HepG2 (cell line): ENCODE data around the gene INTS14. TPM values are rescaled to one million over a fixed set of nuclear protein-coding genes. Genes with fewer than 3 reads are reported as not detected.
A peak's percentile ranks its signal among the peaks of the same experiment; 100 is the strongest.

Source experiments
- DR1 ChIP-seq: sonication (generic); formaldehyde crosslinking; IDR thresholded peaks from 2 replicates; pipeline ENCODE4 v1.8.0; 2021; ENCODE audit warnings: mild to moderate bottlenecking, missing genetic modification reagents, inconsistent platforms
- MXD4 ChIP-seq: IDR thresholded peaks from 2 replicates; pipeline ENCODE4 v1.6.1; 2016; ENCODE audit warnings: mild to moderate bottlenecking, missing biosample characterization, missing genetic modification reagents
- NFKB2 ChIP-seq: sonication (generic); formaldehyde crosslinking; IDR thresholded peaks from 2 replicates; pipeline ENCODE4 v1.4.0; 2020; ENCODE audit warnings: missing genetic modification reagents, borderline replicate concordance
- NR1H2 ChIP-seq: sonication (generic); formaldehyde crosslinking; IDR thresholded peaks from 2 replicates; pipeline ENCODE4 v1.8.1; 2022; ENCODE audit warnings: low read depth, missing genetic modification reagents, borderline replicate concordance
- NR3C1 ChIP-seq: sonication (generic); formaldehyde crosslinking; IDR thresholded peaks from 2 replicates; pipeline ENCODE4 v1.4.0; 2020; ENCODE audit warnings: missing genetic modification reagents
- RAD51 ChIP-seq: fragments of 450-650 bp; IDR thresholded peaks from 2 replicates; pipeline ENCODE4 v1.6.1; 2016; ENCODE audit warnings: borderline replicate concordance
- SIX1 ChIP-seq: sonication (generic); formaldehyde crosslinking; IDR thresholded peaks from 2 replicates; pipeline ENCODE4 v1.4.0; 2020; ENCODE audit warnings: missing genetic modification reagents, borderline replicate concordance
- SOX5 ChIP-seq: IDR thresholded peaks from 2 replicates; pipeline ENCODE4 v1.6.1; 2016; ENCODE audit warnings: borderline replicate concordance
- THRA ChIP-seq: sonication (generic); formaldehyde crosslinking; IDR thresholded peaks from 2 replicates; pipeline ENCODE4 v1.4.0; 2020; ENCODE audit warnings: missing genetic modification reagents, borderline replicate concordance
- ZNF136 ChIP-seq: sonication (generic); formaldehyde crosslinking; IDR thresholded peaks from 2 replicates; pipeline ENCODE4 v1.8.1; 2022; ENCODE audit warnings: low read depth, mild to moderate bottlenecking, moderate library complexity, missing genetic modification reagents
- ZNF235 ChIP-seq: sonication (generic); formaldehyde crosslinking; IDR thresholded peaks from 2 replicates; pipeline ENCODE4 v1.8.1; 2023; ENCODE audit warnings: mild to moderate bottlenecking, missing genetic modification reagents, borderline replicate concordance
- ZNF644 ChIP-seq: IDR thresholded peaks from 2 replicates; pipeline ENCODE4 v1.6.1; 2016; ENCODE audit warnings: low read depth
- ZNF704 ChIP-seq: sonication (generic); formaldehyde crosslinking; IDR thresholded peaks from 2 replicates; pipeline ENCODE4 v1.8.1; 2023; ENCODE audit warnings: mild to moderate bottlenecking, inconsistent platforms, moderate library complexity, missing genetic modification reagents, borderline replicate concordance
- ZNF709 ChIP-seq: sonication (generic); formaldehyde crosslinking; IDR thresholded peaks from 2 replicates; pipeline ENCODE4 v1.5.0; 2020; ENCODE audit warnings: mild to moderate bottlenecking, missing genetic modification reagents
- ZNF772 ChIP-seq: sonication (generic); formaldehyde crosslinking; IDR thresholded peaks from 2 replicates; pipeline ENCODE4 v1.5.0; 2020; ENCODE audit warnings: mild to moderate bottlenecking, missing genetic modification reagents
- ZSCAN21 ChIP-seq: sonication (generic); formaldehyde crosslinking; IDR thresholded peaks from 2 replicates; pipeline ENCODE4 v1.8.0; 2022; ENCODE audit warnings: mild to moderate bottlenecking, missing genetic modification reagents, moderate library complexity, borderline replicate concordance
- polyA plus RNA-seq, 8 experiments: library from polyadenylated mRNA; depleted of rRNA in 3 of 8; stranded (reverse) in 7 of 8; unstranded in 1 of 8; fragments of >200 nt; fragmentation: Illumina TruSeq in 4 of 8; extraction: Trizol in 4 of 8; gene quantifications; 2 replicates each; pipeline versions ENCODE4 v1.2.1 to v1.2.3, GENCODE V29; 2011 to 2016; ENCODE audit warnings: low read depth in 4 of 8, missing spikeins in 1 of 8, mixed read lengths in 1 of 8; ENCODE audit not compliant: insufficient read depth in 1 of 8
- total RNA-seq, 5 experiments: library from RNA; depleted of rRNA; stranded (reverse); fragments of >200 nt; fragmentation: Illumina TruSeq; extraction: Trizol; gene quantifications; 2 replicates each; pipeline ENCODE4 v1.2.3, GENCODE V29; 2016; ENCODE audit warnings: low read depth in 1 of 5
- TF ChIP-seq, protein P1 (sequence below): sonication (generic); formaldehyde crosslinking; IDR thresholded peaks from 2 replicates; pipeline ENCODE4; 2020; ENCODE audit warnings: missing genetic modification reagents, mild to moderate bottlenecking, borderline replicate concordance
- TF ChIP-seq, protein P2 (sequence below): sonication (generic); formaldehyde crosslinking; conservative IDR thresholded peaks from 2 replicates; pipeline ENCODE4 v1.5.0; 2020; ENCODE audit warnings: missing genetic modification reagents
- TF ChIP-seq, protein P3 (sequence below), 2 experiments: sonication (generic) in 1 of 2; formaldehyde crosslinking in 1 of 2; IDR thresholded peaks; 2 replicates each; pipeline versions ENCODE4 v1.4.0 to v1.6.1; 2018 to 2020; ENCODE audit warnings: missing genetic modification reagents in 2 of 2, borderline replicate concordance in 1 of 2, low read depth in 1 of 2, mild to moderate bottlenecking in 1 of 2, missing biosample characterization in 1 of 2

The INTS14 gene
- total and polyA plus RNA-seq, 2 of the 13 experiments (the other 11 are each of a cell fraction or from before 2014, with no cell fraction given), result 41.4 to 52.0 TPM

- TF ChIP-seq, protein P1, sequence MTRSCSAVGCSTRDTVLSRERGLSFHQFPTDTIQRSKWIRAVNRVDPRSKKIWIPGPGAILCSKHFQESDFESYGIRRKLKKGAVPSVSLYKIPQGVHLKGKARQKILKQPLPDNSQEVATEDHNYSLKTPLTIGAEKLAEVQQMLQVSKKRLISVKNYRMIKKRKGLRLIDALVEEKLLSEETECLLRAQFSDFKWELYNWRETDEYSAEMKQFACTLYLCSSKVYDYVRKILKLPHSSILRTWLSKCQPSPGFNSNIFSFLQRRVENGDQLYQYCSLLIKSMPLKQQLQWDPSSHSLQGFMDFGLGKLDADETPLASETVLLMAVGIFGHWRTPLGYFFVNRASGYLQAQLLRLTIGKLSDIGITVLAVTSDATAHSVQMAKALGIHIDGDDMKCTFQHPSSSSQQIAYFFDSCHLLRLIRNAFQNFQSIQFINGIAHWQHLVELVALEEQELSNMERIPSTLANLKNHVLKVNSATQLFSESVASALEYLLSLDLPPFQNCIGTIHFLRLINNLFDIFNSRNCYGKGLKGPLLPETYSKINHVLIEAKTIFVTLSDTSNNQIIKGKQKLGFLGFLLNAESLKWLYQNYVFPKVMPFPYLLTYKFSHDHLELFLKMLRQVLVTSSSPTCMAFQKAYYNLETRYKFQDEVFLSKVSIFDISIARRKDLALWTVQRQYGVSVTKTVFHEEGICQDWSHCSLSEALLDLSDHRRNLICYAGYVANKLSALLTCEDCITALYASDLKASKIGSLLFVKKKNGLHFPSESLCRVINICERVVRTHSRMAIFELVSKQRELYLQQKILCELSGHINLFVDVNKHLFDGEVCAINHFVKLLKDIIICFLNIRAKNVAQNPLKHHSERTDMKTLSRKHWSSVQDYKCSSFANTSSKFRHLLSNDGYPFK (CRISPR knock-in tag), result peak; percentile 79; the same call in 1 of the 2 replicates
- TF ChIP-seq DR1 (CRISPR knock-in tag), result peak; percentile 86
- peak; percentile 84; the same call in 1 of the 2 replicates for TF ChIP-seq NFKB2 (CRISPR knock-in tag)
- TF ChIP-seq ZNF235 (CRISPR knock-in tag), result peak; percentile 35; the same call in 1 of the 2 replicates
- TF ChIP-seq NR3C1 (CRISPR knock-in tag), result no peak
- TF ChIP-seq ZSCAN21 (CRISPR knock-in tag), result peak; percentile 91
- peak; percentile 88 for TF ChIP-seq ZNF772 (CRISPR knock-in tag)
- TF ChIP-seq, protein P2, sequence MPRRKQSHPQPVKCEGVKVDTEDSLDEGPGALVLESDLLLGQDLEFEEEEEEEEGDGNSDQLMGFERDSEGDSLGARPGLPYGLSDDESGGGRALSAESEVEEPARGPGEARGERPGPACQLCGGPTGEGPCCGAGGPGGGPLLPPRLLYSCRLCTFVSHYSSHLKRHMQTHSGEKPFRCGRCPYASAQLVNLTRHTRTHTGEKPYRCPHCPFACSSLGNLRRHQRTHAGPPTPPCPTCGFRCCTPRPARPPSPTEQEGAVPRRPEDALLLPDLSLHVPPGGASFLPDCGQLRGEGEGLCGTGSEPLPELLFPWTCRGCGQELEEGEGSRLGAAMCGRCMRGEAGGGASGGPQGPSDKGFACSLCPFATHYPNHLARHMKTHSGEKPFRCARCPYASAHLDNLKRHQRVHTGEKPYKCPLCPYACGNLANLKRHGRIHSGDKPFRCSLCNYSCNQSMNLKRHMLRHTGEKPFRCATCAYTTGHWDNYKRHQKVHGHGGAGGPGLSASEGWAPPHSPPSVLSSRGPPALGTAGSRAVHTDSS, result no peak; the same call in 1 of the 2 replicates
- peak; percentile 88; the same call in 1 of the 2 replicates for TF ChIP-seq ZNF136 (CRISPR knock-in tag)
- peak; percentile 41; the same call in 1 of the 2 replicates for TF ChIP-seq ZNF644 (CRISPR knock-in tag)
- TF ChIP-seq NR1H2 (CRISPR knock-in tag), result no peak
- peak; percentile 86 for TF ChIP-seq THRA
- TF ChIP-seq, protein P3, sequence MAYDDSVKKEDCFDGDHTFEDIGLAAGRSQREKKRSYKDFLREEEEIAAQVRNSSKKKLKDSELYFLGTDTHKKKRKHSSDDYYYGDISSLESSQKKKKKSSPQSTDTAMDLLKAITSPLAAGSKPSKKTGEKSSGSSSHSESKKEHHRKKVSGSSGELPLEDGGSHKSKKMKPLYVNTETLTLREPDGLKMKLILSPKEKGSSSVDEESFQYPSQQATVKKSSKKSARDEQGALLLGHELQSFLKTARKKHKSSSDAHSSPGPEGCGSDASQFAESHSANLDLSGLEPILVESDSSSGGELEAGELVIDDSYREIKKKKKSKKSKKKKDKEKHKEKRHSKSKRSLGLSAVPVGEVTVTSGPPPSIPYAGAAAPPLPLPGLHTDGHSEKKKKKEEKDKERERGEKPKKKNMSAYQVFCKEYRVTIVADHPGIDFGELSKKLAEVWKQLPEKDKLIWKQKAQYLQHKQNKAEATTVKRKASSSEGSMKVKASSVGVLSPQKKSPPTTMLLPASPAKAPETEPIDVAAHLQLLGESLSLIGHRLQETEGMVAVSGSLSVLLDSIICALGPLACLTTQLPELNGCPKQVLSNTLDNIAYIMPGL (CRISPR knock-in tag; IDR thresholded peaks at IDR 0.05; ENCODE audit: borderline replicate concordance in 1 of 2, low read depth in 1 of 2), result peak; percentile 98 to 99
- peak; percentile 92 for TF ChIP-seq MXD4 (CRISPR knock-in tag)
- TF ChIP-seq RAD51, result no peak
- peak; percentile 66; the same call in 1 of the 2 replicates for TF ChIP-seq SOX5
- no peak for TF ChIP-seq SIX1 (CRISPR knock-in tag)
- peak; percentile 24; the same call in 1 of the 2 replicates for TF ChIP-seq ZNF704 (CRISPR knock-in tag)
- TF ChIP-seq ZNF709 (CRISPR knock-in tag), result peak; percentile 15; the same call in 1 of the 2 replicates
Measured at GRCh38 chr15:65610871-65611718, at the start of gene INTS14 (continued).
